Gastrocnemius medialis (tissue), 4 donors: ENCODE data around the gene ZNF892.

Source experiments
- CTCF ChIP-seq, 5 experiments: fragments of 450-650 bp in 3 of 5; fragments of 200-600 bp in 2 of 5; sonication (generic) in 2 of 5; IDR thresholded peaks in 4 of 5; conservative IDR thresholded peaks in 1 of 5; 1 replicate in 4 of 5; 2 replicates in 1 of 5; pipeline ENCODE4 v1.5.1; 2016 to 2019; ENCODE audit warnings: antibody characterized with exemption in 5 of 5, mild to moderate bottlenecking in 3 of 5, moderate library complexity in 3 of 5
- POLR2A ChIP-seq, 2 donors: fragments of 450-650 bp; IDR thresholded peaks; one replicate each; pipeline ENCODE4 v1.6.1; 2017; ENCODE audit warnings: antibody characterized with exemption in 2 of 2, mild to moderate bottlenecking in 2 of 2, moderate library complexity in 2 of 2

- no peak for TF ChIP-seq POLR2A (IDR thresholded peaks at IDR 0.05)
- no peak for TF ChIP-seq CTCF (IDR thresholded peaks at IDR 0.05 in 4 of 5, conservative IDR thresholded peaks at IDR 0.05 in 1 of 5)
Observed at GRCh38 chr2:95171902-95172301, 35.4 kb upstream of the ZNF892 start.
